GM12892 (cell line): Measurements from ENCODE around the gene HMGA1.
"Not testable (repeated sequence)": the region's sequence is repeated elsewhere in the genome, so short reads cannot be mapped to it uniquely, and the experiment has no call there.

Source experiments
- POLR2A ChIP-seq: IDR thresholded peaks from 2 replicates; pipeline ENCODE4 v1.6.1; 2011; ENCODE audit warnings: low read depth, low read length, control low read depth
- POLR2AphosphoS5 ChIP-seq: IDR thresholded peaks from 2 replicates; pipeline ENCODE4 v1.6.1; 2011; ENCODE audit warnings: low read depth, low read length, control low read depth

DNA sequence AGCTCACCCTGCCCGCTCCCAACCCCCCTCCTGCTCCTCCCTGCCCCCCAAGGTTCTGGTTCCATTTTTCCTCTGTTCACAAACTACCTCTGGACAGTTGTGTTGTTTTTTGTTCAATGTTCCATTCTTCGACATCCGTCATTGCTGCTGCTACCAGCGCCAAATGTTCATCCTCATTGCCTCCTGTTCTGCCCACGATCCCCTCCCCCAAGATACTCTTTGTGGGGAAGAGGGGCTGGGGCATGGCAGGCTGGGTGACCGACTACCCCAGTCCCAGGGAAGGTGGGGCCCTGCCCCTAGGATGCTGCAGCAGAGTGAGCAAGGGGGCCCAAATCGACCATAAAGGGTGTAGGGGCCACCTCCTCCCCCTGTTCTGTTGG is 9.1 kb downstream of the HMGA1 start:
- not testable (repeated sequence) for TF ChIP-seq POLR2A, POLR2AphosphoS5
